ENCODE measurements around the gene CPZ.

DNA sequence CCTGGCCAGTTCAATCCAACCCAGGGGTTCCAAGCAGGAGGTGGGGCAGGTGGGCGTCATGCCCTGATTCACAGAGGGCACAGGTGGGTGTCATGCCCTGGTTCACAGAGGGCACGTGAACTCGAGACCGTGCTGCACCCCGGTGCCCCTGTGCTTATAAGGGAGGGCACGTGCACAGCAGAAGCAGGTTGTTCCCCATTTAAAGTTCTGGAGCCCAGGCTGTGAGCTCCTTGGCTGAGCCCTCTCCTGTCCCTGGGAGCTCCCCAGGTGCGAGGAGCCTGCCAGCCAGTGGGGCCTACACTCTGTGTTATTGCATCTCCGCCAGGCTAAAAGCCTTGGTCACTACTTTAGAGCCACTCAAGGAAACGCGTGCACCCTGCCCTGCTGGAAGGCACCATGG is 3.2 kb upstream of the CPZ start:
- TF ChIP-seq POLR2A (IDR thresholded peaks at IDR 0.05), result no peak
- TF ChIP-seq, protein P1, sequence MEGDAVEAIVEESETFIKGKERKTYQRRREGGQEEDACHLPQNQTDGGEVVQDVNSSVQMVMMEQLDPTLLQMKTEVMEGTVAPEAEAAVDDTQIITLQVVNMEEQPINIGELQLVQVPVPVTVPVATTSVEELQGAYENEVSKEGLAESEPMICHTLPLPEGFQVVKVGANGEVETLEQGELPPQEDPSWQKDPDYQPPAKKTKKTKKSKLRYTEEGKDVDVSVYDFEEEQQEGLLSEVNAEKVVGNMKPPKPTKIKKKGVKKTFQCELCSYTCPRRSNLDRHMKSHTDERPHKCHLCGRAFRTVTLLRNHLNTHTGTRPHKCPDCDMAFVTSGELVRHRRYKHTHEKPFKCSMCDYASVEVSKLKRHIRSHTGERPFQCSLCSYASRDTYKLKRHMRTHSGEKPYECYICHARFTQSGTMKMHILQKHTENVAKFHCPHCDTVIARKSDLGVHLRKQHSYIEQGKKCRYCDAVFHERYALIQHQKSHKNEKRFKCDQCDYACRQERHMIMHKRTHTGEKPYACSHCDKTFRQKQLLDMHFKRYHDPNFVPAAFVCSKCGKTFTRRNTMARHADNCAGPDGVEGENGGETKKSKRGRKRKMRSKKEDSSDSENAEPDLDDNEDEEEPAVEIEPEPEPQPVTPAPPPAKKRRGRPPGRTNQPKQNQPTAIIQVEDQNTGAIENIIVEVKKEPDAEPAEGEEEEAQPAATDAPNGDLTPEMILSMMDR (IDR thresholded peaks at IDR 0.05), result no peak
